Measurements from ENCODE around the gene ESRRB. TPM values are rescaled to one million over a fixed set of nuclear protein-coding genes. Genes with fewer than 3 reads are reported as not detected.
A peak's percentile ranks its signal among the peaks of the same experiment; 100 is the strongest.

ESRRB gene
- total RNA-seq, 1 donor from 2014 or later: 0.74 TPM

DNA sequence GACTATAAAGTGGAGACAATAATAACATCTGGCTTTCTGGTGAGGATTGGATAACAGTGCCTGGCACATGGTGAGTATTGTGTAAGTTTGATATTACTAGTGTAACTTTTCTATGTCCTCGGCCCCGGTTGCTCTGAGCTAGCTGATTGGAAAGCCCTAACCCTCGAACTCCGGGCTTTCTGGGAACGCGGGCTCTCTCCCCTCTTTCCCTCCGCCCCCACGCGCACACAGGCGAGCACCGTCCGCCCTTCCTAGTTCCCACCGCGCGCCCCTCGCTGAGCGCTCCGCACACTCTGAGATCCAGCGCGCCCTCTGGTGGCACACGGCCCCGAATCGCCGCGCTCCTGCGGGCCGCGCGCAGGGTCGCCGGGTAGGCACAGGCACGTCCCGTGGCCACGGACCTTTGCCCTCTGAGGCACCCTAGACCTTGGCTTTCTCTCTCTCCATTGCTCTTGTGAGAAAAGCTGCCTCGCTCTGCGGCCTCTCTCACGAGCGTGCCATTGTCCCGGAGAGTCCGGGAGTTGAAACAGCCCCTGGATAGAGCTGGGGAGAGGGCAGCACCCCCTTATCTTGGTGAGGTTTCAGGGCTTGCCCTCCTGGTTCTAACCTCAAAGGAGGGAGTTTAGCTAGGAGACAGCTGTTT, 23.2 kb upstream of the ESRRB start:
- intact Hi-C loops (cut with DNase I): loop anchor here (5.0 kb wide), 1 partner anchor 300 kb away; no protein-coding TSS in a partner anchor
- no peak overlapping the region for H3K27ac ChIP-seq
- H3K36me3 ChIP-seq: no peaks in the 10 kb centered on the region
- TF ChIP-seq, protein P1, sequence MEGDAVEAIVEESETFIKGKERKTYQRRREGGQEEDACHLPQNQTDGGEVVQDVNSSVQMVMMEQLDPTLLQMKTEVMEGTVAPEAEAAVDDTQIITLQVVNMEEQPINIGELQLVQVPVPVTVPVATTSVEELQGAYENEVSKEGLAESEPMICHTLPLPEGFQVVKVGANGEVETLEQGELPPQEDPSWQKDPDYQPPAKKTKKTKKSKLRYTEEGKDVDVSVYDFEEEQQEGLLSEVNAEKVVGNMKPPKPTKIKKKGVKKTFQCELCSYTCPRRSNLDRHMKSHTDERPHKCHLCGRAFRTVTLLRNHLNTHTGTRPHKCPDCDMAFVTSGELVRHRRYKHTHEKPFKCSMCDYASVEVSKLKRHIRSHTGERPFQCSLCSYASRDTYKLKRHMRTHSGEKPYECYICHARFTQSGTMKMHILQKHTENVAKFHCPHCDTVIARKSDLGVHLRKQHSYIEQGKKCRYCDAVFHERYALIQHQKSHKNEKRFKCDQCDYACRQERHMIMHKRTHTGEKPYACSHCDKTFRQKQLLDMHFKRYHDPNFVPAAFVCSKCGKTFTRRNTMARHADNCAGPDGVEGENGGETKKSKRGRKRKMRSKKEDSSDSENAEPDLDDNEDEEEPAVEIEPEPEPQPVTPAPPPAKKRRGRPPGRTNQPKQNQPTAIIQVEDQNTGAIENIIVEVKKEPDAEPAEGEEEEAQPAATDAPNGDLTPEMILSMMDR (IDR thresholded peaks at IDR 0.05): peak; percentile 23 to 95 (median 82)
- TF ChIP-seq POLR2A (IDR thresholded peaks at IDR 0.05) (no peak), POLR2AphosphoS5 (IDR thresholded peaks at IDR 0.05; ENCODE audit: insufficient read depth in 1 of 2, low read depth in 1 of 2) (peak in 1 of 2 donors; percentile 29)
- no peaks in the 10 kb centered on the region for H3K27me3 ChIP-seq
- H3K4me3 ChIP-seq: peak overlapping the region in 1 of 2 donors; percentile 34
- peaks cover 8% of the 10 kb centered on the region for H3K4me1 ChIP-seq
- H3K9me3 ChIP-seq: no peaks in the 10 kb centered on the region
- DNase-seq (ENCODE audit: extremely low spot score in 2 of 2): no peak

DNA sequence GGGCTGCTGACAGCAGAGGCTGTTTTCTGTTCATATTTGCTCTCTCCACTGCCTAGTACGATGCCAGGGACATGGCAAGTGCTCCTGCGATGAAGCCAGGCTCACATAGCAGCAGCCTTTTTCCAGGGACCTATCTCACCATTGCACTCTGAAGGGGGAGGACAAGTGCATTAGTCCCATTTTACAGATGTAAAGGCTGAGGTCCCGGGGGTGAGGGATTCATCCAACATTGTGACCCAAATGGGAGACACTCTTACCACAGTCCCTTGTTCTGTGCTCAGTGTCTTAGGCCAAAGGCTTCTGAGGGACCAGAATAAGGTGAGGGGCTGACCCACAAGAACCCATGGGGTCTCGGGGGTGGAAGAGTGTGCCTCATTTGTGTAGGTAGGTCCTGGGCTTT, 21.6 kb upstream of the ESRRB start:
- intact Hi-C loops (cut with DNase I): loop anchor here (5.0 kb wide), 1 partner anchor 302 kb away; no protein-coding TSS in a partner anchor
- H3K27me3 ChIP-seq: no peaks in the 10 kb centered on the region
- H3K27ac ChIP-seq: no peak overlapping the region
- TF ChIP-seq POLR2A (IDR thresholded peaks at IDR 0.05) (no peak), POLR2AphosphoS5 (IDR thresholded peaks at IDR 0.05; ENCODE audit: insufficient read depth in 1 of 2, low read depth in 1 of 2) (no peak)
- TF ChIP-seq, protein P1 (IDR thresholded peaks at IDR 0.05): no peak
- H3K4me3 ChIP-seq: no peak overlapping the region
- H3K4me1 ChIP-seq: peaks cover 8% of the 10 kb centered on the region
- no peaks in the 10 kb centered on the region for H3K36me3 ChIP-seq
- DNase-seq (ENCODE audit: extremely low spot score in 2 of 2): no peak
- no peaks in the 10 kb centered on the region for H3K9me3 ChIP-seq

DNA sequence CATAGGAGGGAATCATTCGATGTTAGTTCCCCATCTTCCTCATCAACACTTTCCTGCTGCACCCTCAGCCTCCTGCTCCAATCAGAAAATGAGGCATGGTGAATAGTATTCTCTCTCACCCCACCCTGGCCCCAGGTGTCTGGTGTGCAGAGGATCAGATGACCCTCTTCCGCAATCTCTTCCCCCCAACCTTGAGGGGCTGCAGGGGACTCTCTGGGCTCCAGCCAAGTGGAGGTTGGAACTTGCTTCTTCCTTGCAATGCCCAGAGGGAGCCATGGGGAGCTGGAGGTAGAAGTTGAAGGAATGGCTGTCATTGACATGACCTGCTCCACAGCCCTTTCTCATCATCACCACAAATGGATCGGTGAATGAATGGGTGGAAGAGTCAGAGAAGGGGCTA, 20.2 kb upstream of the ESRRB start:
- intact Hi-C loops (cut with DNase I): no loop called here
- Histone ChIP-seq H3K27me3 (no peaks in the 10 kb centered on the region), H3K27ac (no peak overlapping the region), H3K36me3 (no peaks in the 10 kb centered on the region), H3K9me3 (no peaks in the 10 kb centered on the region), H3K4me1 (peaks cover 8% of the 10 kb centered on the region), H3K4me3 (no peak overlapping the region)
- no peak for DNase-seq (ENCODE audit: extremely low spot score in 2 of 2)
- no peak for TF ChIP-seq POLR2AphosphoS5 (IDR thresholded peaks at IDR 0.05; ENCODE audit: insufficient read depth in 1 of 2, low read depth in 1 of 2)
- TF ChIP-seq POLR2A (IDR thresholded peaks at IDR 0.05): no peak
- TF ChIP-seq, protein P1 (IDR thresholded peaks at IDR 0.05): no peak

DNA sequence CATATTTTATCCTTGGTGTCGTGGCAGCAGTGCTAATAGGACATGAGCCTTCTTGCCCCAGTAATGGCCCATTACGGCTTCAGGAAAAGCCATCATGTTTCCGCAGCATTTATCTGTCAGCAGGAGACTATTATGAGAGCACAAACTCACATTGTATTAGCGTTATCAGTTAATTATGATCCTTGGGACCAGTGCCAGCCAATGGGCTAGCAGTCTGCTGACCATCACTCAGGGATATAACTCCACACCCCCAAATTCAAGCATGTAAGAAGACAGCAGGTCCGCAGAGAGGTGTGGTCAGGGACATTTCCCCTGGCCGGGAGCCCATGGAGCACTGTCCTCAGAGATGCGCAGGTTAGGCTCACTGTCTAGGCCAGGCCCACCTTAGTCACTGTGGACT, 4.9 kb upstream of the ESRRB start:
- Histone ChIP-seq H3K27me3 (peaks cover under 1% of the 10 kb centered on the region), H3K4me1 (peaks cover 5% of the 10 kb centered on the region), H3K36me3 (no peaks in the 10 kb centered on the region), H3K27ac (no peak overlapping the region), H3K9me3 (no peaks in the 10 kb centered on the region), H3K4me3 (no peak overlapping the region)
- DNase-seq (ENCODE audit: extremely low spot score in 2 of 2): no peak
- intact Hi-C loops (cut with DNase I): no loop called here
- no peak for TF ChIP-seq POLR2A (IDR thresholded peaks at IDR 0.05)
- TF ChIP-seq POLR2AphosphoS5 (IDR thresholded peaks at IDR 0.05; ENCODE audit: insufficient read depth in 1 of 2, low read depth in 1 of 2): no peak
- TF ChIP-seq, protein P1 (IDR thresholded peaks at IDR 0.05): no peak

DNA sequence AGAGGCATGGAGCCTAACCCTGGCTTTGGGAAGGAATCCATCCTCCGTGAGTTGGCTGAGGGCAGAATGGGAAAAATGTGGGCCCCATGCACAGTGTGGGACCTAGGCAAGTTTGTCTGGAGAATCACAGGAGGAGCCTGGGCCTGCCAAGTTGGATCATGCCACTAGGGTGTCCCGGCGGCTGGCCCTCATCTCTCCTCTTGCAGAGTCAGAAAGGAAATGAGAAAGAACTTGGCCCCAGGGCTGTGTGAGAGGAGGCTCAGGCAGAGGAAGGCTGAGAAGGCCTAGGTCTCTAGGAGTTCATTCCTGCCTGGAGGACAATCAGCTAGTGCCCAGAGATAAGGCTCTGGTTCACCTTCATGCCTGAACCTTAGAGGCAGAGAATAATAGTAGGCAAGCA, 2.5 kb upstream of the ESRRB start:
- H3K4me3 ChIP-seq: no peak overlapping the region
- no peak for DNase-seq (ENCODE audit: extremely low spot score in 2 of 2)
- H3K36me3 ChIP-seq: no peaks in the 10 kb centered on the region
- H3K9me3 ChIP-seq: no peaks in the 10 kb centered on the region
- peaks cover 19% of the 10 kb centered on the region for H3K4me1 ChIP-seq
- TF ChIP-seq POLR2AphosphoS5 (IDR thresholded peaks at IDR 0.05; ENCODE audit: insufficient read depth in 1 of 2, low read depth in 1 of 2): no peak
- TF ChIP-seq, protein P1 (IDR thresholded peaks at IDR 0.05): no peak
- no peak for TF ChIP-seq POLR2A (IDR thresholded peaks at IDR 0.05)
- H3K27ac ChIP-seq: no peak overlapping the region
- intact Hi-C loops (cut with DNase I): no loop called here
- peaks cover 5% of the 10 kb centered on the region for H3K27me3 ChIP-seq

Data from vagina (tissue), 2 donors.